Sigmoid colon (tissue), 7 donors: ENCODE results near the gene CACNA1E. TPM values are rescaled to one million over a fixed set of nuclear protein-coding genes. Genes with fewer than 3 reads are reported as not detected.

Source experiments
- DNase-seq: peaks from one replicate; pipeline ENCODE4 v3.0.0-alpha.2; 2019
- H3K27ac ChIP-seq, 4 donors: fragments of 200-600 bp; sonication (generic); one replicate each; pipeline ENCODE4 v1.5.1; 2016 to 2019; ENCODE audit warnings: mild to moderate bottlenecking in 1 of 4
- H3K27me3 ChIP-seq, 3 donors: fragments of 200-600 bp; sonication (generic); one replicate each; pipeline ENCODE4 v1.5.1; 2019; ENCODE audit warnings: mild to moderate bottlenecking in 1 of 3
- H3K36me3 ChIP-seq, 4 donors: fragments of 200-600 bp; sonication (generic); one replicate each; pipeline ENCODE4 v1.5.1; 2016 to 2019
- H3K4me1 ChIP-seq, 4 donors: fragments of 200-600 bp; sonication (generic); one replicate each; pipeline ENCODE4 v1.5.1; 2017 to 2019
- H3K4me3 ChIP-seq, 4 donors: fragments of 200-600 bp; sonication (generic); one replicate each; pipeline ENCODE4 v1.5.1; 2017 to 2019; ENCODE audit warnings: mild to moderate bottlenecking in 2 of 4, moderate library complexity in 1 of 4
- H3K9me3 ChIP-seq, 4 donors: fragments of 200-600 bp in 3 of 4; sonication (generic) in 3 of 4; one replicate each; pipeline versions ENCODE4 v1.5.1 to v1.6.1; 2013 to 2019
- EP300 ChIP-seq, 4 donors: sonication (generic); formaldehyde crosslinking; IDR thresholded peaks; one replicate each; pipeline ENCODE4 v1.6.1; 2017; ENCODE audit warnings: antibody characterized with exemption in 4 of 4
- POLR2A ChIP-seq, 2 donors: fragments of 450-650 bp; IDR thresholded peaks; one replicate each; pipeline ENCODE4 v1.6.1; 2016; ENCODE audit warnings: antibody characterized with exemption in 2 of 2, mild to moderate bottlenecking in 2 of 2, moderate library complexity in 2 of 2
- POLR2AphosphoS5 ChIP-seq, 4 donors: sonication (generic); formaldehyde crosslinking; IDR thresholded peaks; one replicate each; pipeline ENCODE4 v1.6.1; 2017; ENCODE audit warnings: antibody characterized with exemption in 4 of 4
- WGBS, 2 donors: extraction: QIAGEN DNeasy Blood & Tissue Kit; methylation state at CpG; one replicate each; pipeline ENCODE4 v1.1.7; 2013; 5-methylcytosine and 5-hydroxymethylcytosine counted together
- intact Hi-C: fragments of 100-400 bp; cut with DNase I; formaldehyde crosslinking; loops from one replicate; pipeline ENCODE4 v1.15.1; 2023
- polyA plus RNA-seq, 3 donors: library from polyadenylated mRNA; stranded (reverse); fragments of 200-250 nt; gene quantifications; one replicate each; pipeline ENCODE4 v1.2.3, GENCODE V29; 2013
- total RNA-seq, 4 donors: library from RNA; depleted of rRNA; stranded (reverse); fragments of >200 nt; gene quantifications; one replicate each; pipeline ENCODE4 v1.1.0, GENCODE V29; 2016
- TF ChIP-seq, protein P1 (sequence below), 4 experiments: fragments of 450-650 bp in 3 of 4; fragments of 200-600 bp in 1 of 4; IDR thresholded peaks; one replicate each; pipeline ENCODE4 v1.5.1; 2016 to 2019; ENCODE audit warnings: antibody characterized with exemption in 4 of 4, mild to moderate bottlenecking in 3 of 4, moderate library complexity in 2 of 4
- donor health status: healthy with polysubstance abuse.
- donor health status: Bipolar disorder and iron deficiency.
- donor health status: healthy.

CACNA1E gene
- total and polyA plus RNA-seq, 7 donors: 0.16 to 1.1 (median 0.36) TPM; not detected in 2

DNA sequence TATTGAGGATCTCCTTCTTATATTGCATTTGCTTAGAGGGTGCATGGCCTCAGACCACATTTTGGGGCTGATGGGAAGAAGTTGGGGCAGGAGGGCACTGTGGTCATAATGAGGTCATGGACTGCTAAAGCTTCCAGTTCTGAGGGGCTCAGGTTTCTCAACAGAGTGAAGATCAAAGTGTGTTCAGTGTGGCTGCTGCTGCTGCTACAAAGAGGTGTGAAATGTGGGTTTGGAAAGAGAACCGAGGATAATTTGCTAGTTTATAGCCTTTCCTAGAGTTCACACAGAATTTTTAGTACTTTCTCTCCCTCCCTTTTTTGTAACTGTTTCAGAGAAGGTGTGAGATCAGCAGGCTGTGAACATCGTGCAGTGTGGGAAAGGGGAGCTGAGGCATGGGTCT is 73.3 kb downstream of the CACNA1E start:
- WGBS, 2 donors: 22 to 27% methylated on average over 2 of the region's 2 CpGs
- H3K4me1 ChIP-seq: peaks cover 0 to under 1% (median 0%) of the 10 kb centered on the region in 4 donors
- no peaks in the 10 kb centered on the region for H3K9me3 ChIP-seq
- no peak for DNase-seq
- H3K36me3 ChIP-seq: no peaks in the 10 kb centered on the region
- no peak overlapping the region for H3K4me3 ChIP-seq
- no peak for TF ChIP-seq EP300 (IDR thresholded peaks at IDR 0.05)
- TF ChIP-seq, protein P1, sequence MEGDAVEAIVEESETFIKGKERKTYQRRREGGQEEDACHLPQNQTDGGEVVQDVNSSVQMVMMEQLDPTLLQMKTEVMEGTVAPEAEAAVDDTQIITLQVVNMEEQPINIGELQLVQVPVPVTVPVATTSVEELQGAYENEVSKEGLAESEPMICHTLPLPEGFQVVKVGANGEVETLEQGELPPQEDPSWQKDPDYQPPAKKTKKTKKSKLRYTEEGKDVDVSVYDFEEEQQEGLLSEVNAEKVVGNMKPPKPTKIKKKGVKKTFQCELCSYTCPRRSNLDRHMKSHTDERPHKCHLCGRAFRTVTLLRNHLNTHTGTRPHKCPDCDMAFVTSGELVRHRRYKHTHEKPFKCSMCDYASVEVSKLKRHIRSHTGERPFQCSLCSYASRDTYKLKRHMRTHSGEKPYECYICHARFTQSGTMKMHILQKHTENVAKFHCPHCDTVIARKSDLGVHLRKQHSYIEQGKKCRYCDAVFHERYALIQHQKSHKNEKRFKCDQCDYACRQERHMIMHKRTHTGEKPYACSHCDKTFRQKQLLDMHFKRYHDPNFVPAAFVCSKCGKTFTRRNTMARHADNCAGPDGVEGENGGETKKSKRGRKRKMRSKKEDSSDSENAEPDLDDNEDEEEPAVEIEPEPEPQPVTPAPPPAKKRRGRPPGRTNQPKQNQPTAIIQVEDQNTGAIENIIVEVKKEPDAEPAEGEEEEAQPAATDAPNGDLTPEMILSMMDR (IDR thresholded peaks at IDR 0.05): no peak
- TF ChIP-seq POLR2A (IDR thresholded peaks at IDR 0.05): no peak
- no peak for TF ChIP-seq POLR2AphosphoS5 (IDR thresholded peaks at IDR 0.05)
- no peak overlapping the region for H3K27ac ChIP-seq
- H3K27me3 ChIP-seq: no peaks in the 10 kb centered on the region
- intact Hi-C loops: no loop called here

- Histone ChIP-seq H3K9me3 (no peaks in the 10 kb centered on the region), H3K4me3 (no peak overlapping the region), H3K4me1 (no peaks in the 10 kb centered on the region), H3K36me3 (no peaks in the 10 kb centered on the region), H3K27ac (no peak overlapping the region), H3K27me3 (no peaks in the 10 kb centered on the region)
- TF ChIP-seq POLR2A (IDR thresholded peaks at IDR 0.05): no peak
- TF ChIP-seq, protein P1 (IDR thresholded peaks at IDR 0.05): no peak
- no peak for TF ChIP-seq EP300 (IDR thresholded peaks at IDR 0.05)
- no peak for TF ChIP-seq POLR2AphosphoS5 (IDR thresholded peaks at IDR 0.05)
- intact Hi-C loops: no loop called here
- DNase-seq: no peak
- 42 to 50% methylated on average over 4 of the region's 4 CpGs for WGBS, 2 donors
These were observed 74.0 kb downstream of the CACNA1E start for GRCh38 chr1:181557313-181557712.

- intact Hi-C loops: no loop called here
- no peak for DNase-seq
- Histone ChIP-seq H3K4me1 (no peaks in the 10 kb centered on the region), H3K27me3 (no peaks in the 10 kb centered on the region), H3K4me3 (no peak overlapping the region), H3K27ac (no peak overlapping the region), H3K36me3 (no peaks in the 10 kb centered on the region), H3K9me3 (no peaks in the 10 kb centered on the region)
- WGBS, 2 donors: 92 to 94% methylated on average over 4 of the region's 4 CpGs
- TF ChIP-seq, protein P1 (IDR thresholded peaks at IDR 0.05): no peak
- TF ChIP-seq EP300 (IDR thresholded peaks at IDR 0.05): no peak
- no peak for TF ChIP-seq POLR2AphosphoS5 (IDR thresholded peaks at IDR 0.05)
- no peak for TF ChIP-seq POLR2A (IDR thresholded peaks at IDR 0.05)
These were observed 75.1 kb downstream of the CACNA1E start for GRCh38 chr1:181558416-181558815.

- no peak for DNase-seq
- 0 to 7% methylated on average over 1 of the region's 1 CpG for WGBS, 2 donors
- H3K4me1 ChIP-seq: no peaks in the 10 kb centered on the region
- no peak overlapping the region for H3K27ac ChIP-seq
- TF ChIP-seq, protein P1 (IDR thresholded peaks at IDR 0.05): no peak
- no peak for TF ChIP-seq EP300 (IDR thresholded peaks at IDR 0.05)
- no peak for TF ChIP-seq POLR2A (IDR thresholded peaks at IDR 0.05)
- no peak for TF ChIP-seq POLR2AphosphoS5 (IDR thresholded peaks at IDR 0.05)
- H3K27me3 ChIP-seq: no peaks in the 10 kb centered on the region
- H3K9me3 ChIP-seq: no peaks in the 10 kb centered on the region
- H3K36me3 ChIP-seq: no peaks in the 10 kb centered on the region
- intact Hi-C loops: no loop called here
- H3K4me3 ChIP-seq: no peak overlapping the region
These were observed 75.8 kb downstream of the CACNA1E start for GRCh38 chr1:181559142-181559541.

- H3K27ac ChIP-seq: no peak overlapping the region
- H3K4me3 ChIP-seq: no peak overlapping the region
- TF ChIP-seq POLR2AphosphoS5 (IDR thresholded peaks at IDR 0.05) (no peak), EP300 (IDR thresholded peaks at IDR 0.05) (no peak), POLR2A (IDR thresholded peaks at IDR 0.05) (no peak)
- TF ChIP-seq, protein P1 (IDR thresholded peaks at IDR 0.05): no peak
- intact Hi-C loops: no loop called here
- no peaks in the 10 kb centered on the region for H3K9me3 ChIP-seq
- H3K4me1 ChIP-seq: no peaks in the 10 kb centered on the region
- DNase-seq: no peak
- no peaks in the 10 kb centered on the region for H3K27me3 ChIP-seq
- no peaks in the 10 kb centered on the region for H3K36me3 ChIP-seq
- 84 to 86% methylated on average over 4 of the region's 4 CpGs for WGBS, 2 donors
These were observed 79.1 kb downstream of the CACNA1E start for GRCh38 chr1:181562395-181562794.
